Uterus (tissue), 4 donors: ENCODE data around the gene IGLL1. TPM values are rescaled to one million over a fixed set of nuclear protein-coding genes. Genes with fewer than 3 reads are reported as not detected.

Experiments used
- DNase-seq, 2 donors: peaks; one replicate each; pipeline ENCODE4 v3.0.0-alpha.2; 2019 to 2020
- H3K27ac ChIP-seq, 2 donors: fragments of 200-600 bp; sonication (generic); 1 replicate in 1 of 2; 2 replicates in 1 of 2; pipeline ENCODE4 v1.5.1; 2016 to 2018
- H3K27me3 ChIP-seq, 2 donors: fragments of 200-600 bp; sonication (generic); one replicate each; pipeline ENCODE4 v1.5.1; 2018 to 2019; ENCODE audit warnings: control low read depth in 1 of 2
- H3K36me3 ChIP-seq, 2 donors: fragments of 200-600 bp; sonication (generic); one replicate each; pipeline ENCODE4 v1.5.1; 2019; ENCODE audit warnings: control low read depth in 1 of 2
- H3K4me1 ChIP-seq, 2 donors: fragments of 200-600 bp; sonication (generic); one replicate each; pipeline ENCODE4 v1.5.1; 2018 to 2019; ENCODE audit warnings: control low read depth in 1 of 2
- H3K4me3 ChIP-seq, 2 donors: fragments of 200-600 bp; sonication (generic); 1 replicate in 1 of 2; 2 replicates in 1 of 2; pipeline ENCODE4 v1.5.1; 2018 to 2019; ENCODE audit warnings: mild to moderate bottlenecking in 1 of 2
- H3K9me3 ChIP-seq, 2 donors: fragments of 200-600 bp; sonication (generic); one replicate each; pipeline ENCODE4 v1.5.1; 2019; ENCODE audit warnings: control low read depth in 1 of 2
- POLR2A ChIP-seq, 2 donors: fragments of 450-650 bp; IDR thresholded peaks; one replicate each; pipeline ENCODE4 v1.6.1; 2016; ENCODE audit warnings: antibody characterized with exemption in 2 of 2, mild to moderate bottlenecking in 1 of 2, moderate library complexity in 1 of 2
- intact Hi-C: fragments of 100-400 bp; cut with DNase I; formaldehyde crosslinking; loops from one replicate; pipeline ENCODE4 v1.15.1; 2023; ENCODE audit warnings: low total_unique reads
- total RNA-seq, 4 donors: library from RNA; depleted of rRNA in 3 of 4; stranded (reverse); fragments of >200 nt in 3 of 4; gene quantifications; one replicate each; pipeline versions ENCODE4 v1.1.0 to v1.2.4, GENCODE V29; 2014 to 2023
- TF ChIP-seq, protein P1 (sequence below), 4 experiments: fragments of 200-600 bp in 2 of 4; fragments of 450-650 bp in 2 of 4; sonication (generic) in 2 of 4; IDR thresholded peaks; one replicate each; pipeline ENCODE4 v1.5.1; 2016 to 2019; ENCODE audit warnings: antibody characterized with exemption in 4 of 4, mild to moderate bottlenecking in 2 of 4, moderate library complexity in 1 of 4
- donor health status: DM: yes; HTN: yes; CAD: no.

IGLL1 gene
- total RNA-seq, 4 donors from 2014 or later, result 0.48 TPM; not detected in 3

DNA sequence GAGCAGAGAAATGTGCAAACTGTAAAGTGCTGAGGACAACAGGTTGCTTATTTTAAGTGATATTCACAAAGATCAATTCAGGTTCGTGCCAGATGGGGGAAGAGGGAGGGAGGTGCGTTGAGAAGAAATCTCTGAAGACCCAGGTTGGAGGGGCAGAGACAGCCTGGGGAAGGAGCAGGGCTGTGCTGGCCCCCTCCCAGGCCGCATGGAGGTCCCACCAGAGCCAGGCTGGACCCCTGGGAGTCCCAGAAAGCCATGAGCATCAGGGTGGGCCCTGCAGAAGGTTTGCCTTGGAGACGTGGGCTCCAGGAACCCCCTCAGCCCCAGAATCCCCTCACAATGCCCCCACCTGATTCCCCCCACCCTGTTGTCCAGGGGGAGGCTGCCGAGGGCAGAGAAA, 47.4 kb downstream of the IGLL1 start:
- Histone ChIP-seq H3K4me1 (no peaks in the 10 kb centered on the region), H3K4me3 (no peak overlapping the region), H3K36me3 (no peaks in the 10 kb centered on the region), H3K27ac (no peak overlapping the region), H3K27me3 (no peaks in the 10 kb centered on the region), H3K9me3 (no peaks in the 10 kb centered on the region)
- TF ChIP-seq, protein P1, sequence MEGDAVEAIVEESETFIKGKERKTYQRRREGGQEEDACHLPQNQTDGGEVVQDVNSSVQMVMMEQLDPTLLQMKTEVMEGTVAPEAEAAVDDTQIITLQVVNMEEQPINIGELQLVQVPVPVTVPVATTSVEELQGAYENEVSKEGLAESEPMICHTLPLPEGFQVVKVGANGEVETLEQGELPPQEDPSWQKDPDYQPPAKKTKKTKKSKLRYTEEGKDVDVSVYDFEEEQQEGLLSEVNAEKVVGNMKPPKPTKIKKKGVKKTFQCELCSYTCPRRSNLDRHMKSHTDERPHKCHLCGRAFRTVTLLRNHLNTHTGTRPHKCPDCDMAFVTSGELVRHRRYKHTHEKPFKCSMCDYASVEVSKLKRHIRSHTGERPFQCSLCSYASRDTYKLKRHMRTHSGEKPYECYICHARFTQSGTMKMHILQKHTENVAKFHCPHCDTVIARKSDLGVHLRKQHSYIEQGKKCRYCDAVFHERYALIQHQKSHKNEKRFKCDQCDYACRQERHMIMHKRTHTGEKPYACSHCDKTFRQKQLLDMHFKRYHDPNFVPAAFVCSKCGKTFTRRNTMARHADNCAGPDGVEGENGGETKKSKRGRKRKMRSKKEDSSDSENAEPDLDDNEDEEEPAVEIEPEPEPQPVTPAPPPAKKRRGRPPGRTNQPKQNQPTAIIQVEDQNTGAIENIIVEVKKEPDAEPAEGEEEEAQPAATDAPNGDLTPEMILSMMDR (IDR thresholded peaks at IDR 0.05), result no peak
- TF ChIP-seq POLR2A (IDR thresholded peaks at IDR 0.05), result no peak
- intact Hi-C loops, result no loop called here
- DNase-seq, result no peak

DNA sequence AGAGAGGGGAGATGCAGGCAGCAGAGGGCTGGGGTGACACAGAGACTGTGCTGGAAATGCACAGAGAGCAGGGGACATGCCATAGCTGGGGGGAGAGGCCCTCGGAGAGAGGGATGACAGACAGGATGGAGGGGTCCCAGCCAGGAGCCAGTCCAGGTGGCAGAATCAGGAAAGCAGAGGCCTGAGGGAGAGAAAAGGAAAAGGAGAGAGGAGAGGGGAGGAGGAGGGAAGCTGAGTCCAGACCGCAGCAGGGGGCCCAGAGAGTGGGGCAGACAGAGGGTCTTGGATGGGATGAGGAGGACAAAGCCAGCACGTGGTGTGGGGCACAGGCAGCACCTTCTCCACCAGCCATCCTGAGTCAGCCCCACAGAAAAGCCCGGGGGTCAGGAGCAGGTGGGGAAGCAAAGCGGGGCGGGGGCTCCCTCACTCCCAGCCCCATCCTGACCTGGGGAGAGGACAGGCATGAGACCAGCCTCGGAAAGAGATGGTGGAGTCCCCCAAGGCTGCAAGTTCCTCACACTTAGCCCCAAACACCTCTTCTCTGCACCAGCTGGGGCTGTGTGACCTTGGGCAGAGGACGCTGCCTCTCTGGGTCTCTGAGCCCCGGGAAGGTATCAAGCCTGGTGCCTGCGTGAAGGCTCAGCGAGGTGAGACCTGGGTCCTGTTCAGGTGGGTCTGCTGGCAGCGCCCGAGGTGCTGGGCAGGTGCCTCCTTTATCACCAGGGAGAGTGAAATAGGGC, 48.0 kb downstream of the IGLL1 start:
- H3K27me3 ChIP-seq, result no peaks in the 10 kb centered on the region
- TF ChIP-seq, protein P1 (IDR thresholded peaks at IDR 0.05), result no peak
- TF ChIP-seq POLR2A (IDR thresholded peaks at IDR 0.05), result no peak
- intact Hi-C loops, result no loop called here
- no peak overlapping the region for H3K27ac ChIP-seq
- H3K36me3 ChIP-seq, result no peaks in the 10 kb centered on the region
- no peaks in the 10 kb centered on the region for H3K4me1 ChIP-seq
- no peak for DNase-seq
- no peaks in the 10 kb centered on the region for H3K9me3 ChIP-seq
- H3K4me3 ChIP-seq, result no peak overlapping the region

DNA sequence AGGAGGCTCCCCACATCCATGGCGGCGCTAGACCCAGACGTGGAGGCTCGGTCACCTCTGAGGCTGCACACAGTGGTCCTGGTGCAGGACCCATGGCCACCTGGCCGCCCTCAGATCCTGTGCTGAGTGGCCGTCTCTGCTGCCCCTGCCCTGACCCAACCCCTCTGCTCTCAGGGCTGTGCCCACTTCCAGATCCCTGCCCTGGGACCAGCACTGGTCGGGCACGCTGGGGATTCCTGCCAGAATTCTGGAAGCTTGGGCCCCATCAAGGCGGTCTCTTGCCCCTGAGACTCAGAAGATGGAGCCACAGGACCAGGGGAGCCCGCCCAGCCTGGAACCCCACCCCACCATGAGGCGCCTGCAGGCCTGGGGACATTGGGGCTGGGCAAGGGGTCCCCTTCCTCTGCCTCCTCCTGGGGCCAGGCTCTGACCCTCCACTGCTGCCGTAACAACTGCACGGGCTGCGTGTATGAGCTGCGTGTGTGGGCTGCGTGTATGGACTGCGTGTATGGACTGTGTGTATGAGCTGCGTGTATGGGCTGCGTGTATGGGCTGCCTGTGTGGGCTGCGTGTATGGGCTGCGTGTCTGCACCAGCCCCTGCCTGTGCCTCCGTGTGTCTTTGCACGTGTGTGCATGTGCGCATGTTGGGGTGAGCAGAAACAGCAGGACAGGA, 48.7 kb downstream of the IGLL1 start:
- no peak overlapping the region for H3K27ac ChIP-seq
- H3K36me3 ChIP-seq, result no peaks in the 10 kb centered on the region
- no peak for DNase-seq
- no peaks in the 10 kb centered on the region for H3K27me3 ChIP-seq
- no peaks in the 10 kb centered on the region for H3K9me3 ChIP-seq
- intact Hi-C loops, result no loop called here
- H3K4me3 ChIP-seq, result no peak overlapping the region
- TF ChIP-seq POLR2A (IDR thresholded peaks at IDR 0.05), result no peak
- TF ChIP-seq, protein P1 (IDR thresholded peaks at IDR 0.05), result no peak
- H3K4me1 ChIP-seq, result no peaks in the 10 kb centered on the region

DNA sequence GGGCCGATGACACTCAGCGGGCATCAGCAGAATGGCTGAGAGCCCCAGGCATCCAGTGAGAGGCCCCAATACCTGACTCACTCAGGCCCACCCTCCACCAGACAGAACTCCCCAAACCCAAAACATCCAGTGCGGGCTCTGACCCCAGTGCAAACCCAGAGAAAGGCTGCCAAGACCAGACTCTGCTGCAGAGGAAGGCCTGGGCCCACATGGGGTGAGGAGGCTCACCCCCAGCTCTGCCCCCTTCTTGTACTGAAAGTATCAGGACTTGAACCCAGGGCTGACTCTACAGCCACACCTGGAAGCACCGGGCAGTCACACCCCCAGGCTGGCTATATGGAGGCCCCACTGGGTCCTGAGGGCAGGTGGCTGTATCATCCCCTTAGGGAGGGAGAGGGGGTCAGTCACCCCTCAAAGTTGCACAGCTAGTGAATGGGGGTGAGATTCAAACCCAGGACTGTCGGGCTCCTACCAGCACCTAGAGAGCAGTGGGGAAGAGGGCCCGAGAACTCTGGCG, 49.3 kb downstream of the IGLL1 start:
- Histone ChIP-seq H3K4me3 (no peak overlapping the region), H3K9me3 (no peaks in the 10 kb centered on the region), H3K27ac (no peak overlapping the region), H3K36me3 (no peaks in the 10 kb centered on the region), H3K27me3 (no peaks in the 10 kb centered on the region), H3K4me1 (no peaks in the 10 kb centered on the region)
- no peak for TF ChIP-seq POLR2A (IDR thresholded peaks at IDR 0.05)
- TF ChIP-seq, protein P1 (IDR thresholded peaks at IDR 0.05), result no peak
- DNase-seq, result no peak
- intact Hi-C loops, result no loop called here

DNA sequence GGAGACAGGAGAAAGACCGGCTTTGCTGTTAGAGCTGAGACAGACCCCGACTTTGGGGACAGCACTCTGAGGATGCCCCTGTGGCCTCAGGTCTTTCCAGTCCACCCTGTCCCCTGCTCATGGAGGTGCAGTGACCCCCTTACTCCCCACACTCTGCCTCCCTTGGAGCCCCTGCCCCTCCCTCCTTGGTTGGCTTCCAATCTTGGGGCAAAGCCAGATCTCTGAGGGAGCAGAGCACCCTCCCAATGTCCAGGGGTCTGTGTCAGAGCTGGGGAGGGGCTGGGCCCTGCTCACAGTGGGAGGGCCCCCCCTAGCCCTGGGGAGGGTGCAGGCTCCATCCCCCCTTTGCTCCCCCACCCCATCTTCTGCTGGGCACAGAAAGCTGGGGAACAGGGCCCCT, 50.0 kb downstream of the IGLL1 start:
- TF ChIP-seq, protein P1 (IDR thresholded peaks at IDR 0.05), result no peak
- TF ChIP-seq POLR2A (IDR thresholded peaks at IDR 0.05), result no peak
- intact Hi-C loops, result no loop called here
- Histone ChIP-seq H3K36me3 (no peaks in the 10 kb centered on the region), H3K9me3 (no peaks in the 10 kb centered on the region), H3K27me3 (no peaks in the 10 kb centered on the region), H3K27ac (no peak overlapping the region), H3K4me1 (no peaks in the 10 kb centered on the region), H3K4me3 (no peak overlapping the region)
- no peak for DNase-seq
